Suppressor macrophage (primary cell): ENCODE measurements around the gene ACO1.

Experiments used
- DNase-seq, 4 experiments: peaks; one replicate each; pipeline ENCODE4 v3.0.0-alpha.2; 2020 to 2022

Gene ACO1

DNA sequence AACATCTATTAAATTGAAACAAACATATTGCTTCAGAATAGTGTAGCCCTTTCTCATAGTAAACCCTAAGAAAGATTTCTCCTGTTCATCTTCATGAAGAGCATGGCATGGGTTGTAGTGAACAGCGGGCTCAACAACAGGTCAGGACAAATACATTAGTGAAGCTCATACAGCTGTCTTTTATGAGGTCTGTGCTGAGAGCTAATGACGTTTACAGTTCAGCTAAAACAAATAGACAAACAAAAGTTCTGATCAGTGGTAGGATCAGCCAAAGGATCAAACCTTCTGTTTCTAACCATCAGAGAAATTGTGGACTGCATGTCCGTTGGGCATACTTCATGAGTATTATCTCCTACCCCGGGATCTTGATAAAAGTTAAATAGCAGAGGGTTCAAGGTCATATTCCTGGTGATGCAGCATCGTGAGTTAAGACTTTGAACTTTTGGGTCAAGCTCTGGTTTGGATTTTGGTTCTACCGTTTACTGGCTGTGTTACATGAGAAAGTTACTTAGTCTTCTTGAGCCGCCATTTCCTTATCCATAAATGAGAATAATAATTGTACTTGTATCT, 37.9 kb downstream of the ACO1 start:
- DNase-seq = no peak

DNA sequence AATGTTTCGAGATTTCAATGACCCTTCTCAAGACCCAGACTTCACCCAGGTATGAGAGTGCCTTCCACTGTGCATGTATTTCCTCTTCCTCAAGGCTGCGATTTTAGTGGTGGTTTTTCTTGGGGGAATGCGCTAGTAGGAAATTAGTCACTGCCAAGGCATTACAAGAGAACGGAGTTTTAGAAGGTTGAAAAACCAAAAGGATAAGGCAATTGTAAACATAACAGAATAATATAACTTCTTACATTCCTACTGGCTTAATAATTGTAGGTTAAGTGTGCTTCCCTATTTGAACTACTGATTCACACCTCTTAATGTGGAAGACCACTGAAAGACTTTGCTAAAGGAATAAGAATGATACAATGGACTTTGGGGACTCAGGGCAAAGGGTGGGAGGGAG, 38.9 kb downstream of the ACO1 start:
- no peak for DNase-seq

DNA sequence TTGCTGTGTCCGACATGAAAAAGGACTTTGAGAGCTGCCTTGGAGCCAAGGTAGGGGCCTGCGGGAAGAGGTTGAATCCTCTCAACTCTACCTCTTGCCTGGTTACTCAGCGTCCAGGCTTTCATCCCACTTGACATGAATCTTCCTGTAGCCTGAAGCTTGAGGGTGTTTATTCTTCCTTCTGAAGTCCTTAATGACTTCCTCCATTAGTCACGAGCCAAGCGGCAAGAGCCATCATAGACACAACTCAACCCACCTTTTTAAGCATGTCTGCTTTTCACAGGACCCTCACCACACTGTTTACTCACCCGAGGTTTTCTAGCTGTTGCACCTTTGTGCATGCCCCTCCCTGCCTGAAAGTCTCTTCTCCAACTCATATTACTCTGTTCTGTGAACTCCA, 40.2 kb downstream of the ACO1 start:
- no peak for DNase-seq

DNA sequence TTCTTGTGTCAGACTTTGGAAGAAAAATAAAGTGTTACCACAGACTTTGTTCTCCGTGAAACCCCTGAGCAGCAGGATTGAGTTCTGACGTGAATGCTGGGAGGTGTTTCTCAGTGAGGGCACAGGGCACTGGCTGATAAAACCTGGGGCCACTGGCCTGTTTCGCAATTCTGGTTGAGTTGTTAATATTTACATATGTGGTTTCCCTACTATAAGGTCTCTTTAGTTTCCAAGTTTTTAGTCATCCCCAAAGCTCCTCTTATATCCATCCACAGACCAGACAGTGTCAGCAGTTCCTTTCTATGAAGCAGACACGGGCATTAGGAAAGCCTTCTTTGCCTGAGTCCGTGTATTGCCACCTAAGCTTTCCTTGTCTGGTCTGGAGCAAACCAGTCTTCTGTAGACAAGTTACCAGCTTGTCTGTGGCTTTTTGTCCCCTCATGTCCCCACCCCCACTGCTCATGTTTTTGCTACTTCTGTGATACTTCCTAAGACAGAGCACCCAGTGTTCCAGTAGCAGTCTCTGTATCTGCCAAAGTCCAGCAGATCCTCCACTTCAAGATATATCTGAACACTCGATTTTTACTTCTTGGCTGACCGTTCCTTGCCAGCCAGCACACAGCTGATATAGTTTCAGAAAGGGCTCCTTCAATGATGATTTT, 42.0 kb downstream of the ACO1 start:
- DNase-seq = no peak

DNA sequence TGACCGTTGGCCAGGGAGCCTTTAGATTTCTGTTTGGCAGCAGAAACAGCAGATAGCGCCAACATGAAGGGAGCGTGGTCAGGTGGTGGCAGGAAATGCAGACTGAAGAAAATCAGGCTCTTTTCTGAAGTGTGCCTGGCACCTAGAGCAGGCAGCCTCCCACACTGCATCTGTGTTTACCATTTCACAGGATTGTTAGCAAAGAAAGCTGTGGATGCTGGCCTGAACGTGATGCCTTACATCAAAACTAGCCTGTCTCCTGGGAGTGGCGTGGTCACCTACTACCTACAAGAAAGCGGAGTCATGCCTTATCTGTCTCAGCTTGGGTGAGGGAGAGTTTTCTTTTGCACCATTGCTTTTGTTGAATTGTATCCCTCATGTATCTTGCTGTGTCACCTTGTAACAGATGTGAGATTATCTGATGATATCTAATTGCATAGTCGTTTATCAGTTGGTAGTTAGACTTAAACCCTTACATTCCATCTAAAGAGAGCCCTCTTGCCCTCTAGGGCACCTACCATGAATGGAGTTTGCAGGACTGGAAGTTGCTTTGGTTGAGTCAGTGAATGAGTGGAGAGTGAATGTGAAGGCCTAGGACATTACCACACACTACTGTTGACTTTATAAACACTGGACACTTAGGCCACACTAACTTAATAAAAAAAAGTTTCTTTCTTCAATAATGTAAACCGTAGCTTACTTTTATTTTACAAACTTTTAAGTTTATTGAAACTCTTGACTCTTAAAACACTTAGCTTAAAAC, 42.8 kb downstream of the ACO1 start:
- DNase-seq = no peak

DNA sequence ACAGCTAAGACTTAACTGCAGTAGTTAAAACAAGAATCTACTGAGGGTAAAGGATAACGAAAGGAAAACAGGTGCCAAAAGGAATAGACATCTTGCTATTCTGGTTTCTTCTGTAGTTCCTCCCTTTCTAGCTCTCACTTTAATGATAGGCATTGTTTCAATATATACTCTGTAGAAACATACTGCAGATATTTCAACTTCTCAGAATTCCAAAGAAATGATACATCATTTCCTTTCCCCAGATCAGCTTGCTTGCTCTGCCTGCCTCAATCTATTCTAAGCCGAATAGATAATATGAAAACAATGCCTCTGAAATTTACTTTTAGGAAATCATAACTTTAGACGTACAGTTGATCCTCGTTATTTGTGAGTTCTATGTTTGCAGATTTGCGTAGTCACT, 46.3 kb downstream of the ACO1 start:
- no peak for DNase-seq

GRCh38 chr9:32431196-32431595, 46.8 kb downstream of the ACO1 start:
- DNase-seq = no peak

- DNase-seq = peak; percentile 41 to 72 (median 58)
These were observed 47.6 kb downstream of the ACO1 start for GRCh38 chr9:32431940-32432555.

GRCh38 chr9:32434892-32435291, 50.4 kb downstream of the ACO1 start:
- peak in 1 of 4 experiments; percentile 12 for DNase-seq

DNA sequence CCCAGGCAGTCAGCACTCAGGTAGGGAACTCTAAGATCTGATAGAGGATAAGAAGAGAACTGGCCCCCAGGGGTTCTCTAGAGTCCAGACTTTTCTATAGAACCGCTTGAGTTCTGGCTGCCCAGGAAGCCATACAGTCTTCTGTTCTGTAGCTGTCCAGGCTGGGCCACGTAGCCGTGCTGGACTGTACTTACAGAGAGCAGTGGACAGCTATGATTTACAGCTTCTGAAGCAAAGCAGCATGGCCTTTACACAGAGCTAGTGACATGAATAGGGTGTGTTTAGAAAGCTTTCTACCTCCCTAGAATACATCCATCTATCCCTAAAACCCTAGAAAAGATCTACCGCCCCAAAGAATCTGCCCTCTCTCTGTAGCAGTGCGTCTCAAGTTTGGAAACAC, 57.2 kb downstream of the ACO1 start:
- DNase-seq = no peak

DNA sequence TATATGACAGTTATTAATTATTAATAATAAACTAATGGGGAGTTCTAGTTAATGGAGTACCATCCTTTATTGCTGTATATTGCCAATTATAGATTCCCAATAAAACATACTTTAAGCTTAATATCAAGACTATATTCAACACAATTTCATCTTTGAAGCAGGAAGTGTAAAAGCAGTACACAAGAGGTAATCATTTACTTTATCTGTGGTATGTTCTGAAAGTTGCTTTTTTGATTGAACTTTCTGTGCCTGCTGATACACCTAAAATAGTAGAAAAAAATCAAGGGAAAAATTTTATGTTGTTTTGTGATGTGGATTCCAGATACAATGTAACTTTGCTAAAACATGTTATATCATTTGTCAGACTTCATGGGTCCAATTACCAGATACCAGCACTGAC, 58.0 kb downstream of the ACO1 start:
- DNase-seq = no peak

DNA sequence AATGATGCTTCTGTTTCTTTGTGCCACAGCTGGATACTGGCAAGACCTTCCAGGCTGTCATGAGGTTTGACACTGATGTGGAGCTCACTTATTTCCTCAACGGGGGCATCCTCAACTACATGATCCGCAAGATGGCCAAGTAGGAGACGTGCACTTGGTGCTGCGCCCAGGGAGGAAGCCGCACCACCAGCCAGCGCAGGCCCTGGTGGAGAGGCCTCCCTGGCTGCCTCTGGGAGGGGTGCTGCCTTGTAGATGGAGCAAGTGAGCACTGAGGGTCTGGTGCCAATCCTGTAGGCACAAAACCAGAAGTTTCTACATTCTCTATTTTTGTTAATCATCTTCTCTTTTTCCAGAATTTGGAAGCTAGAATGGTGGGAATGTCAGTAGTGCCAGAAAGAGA, 65.5 kb downstream of the ACO1 start:
- DNase-seq = no peak

DNA sequence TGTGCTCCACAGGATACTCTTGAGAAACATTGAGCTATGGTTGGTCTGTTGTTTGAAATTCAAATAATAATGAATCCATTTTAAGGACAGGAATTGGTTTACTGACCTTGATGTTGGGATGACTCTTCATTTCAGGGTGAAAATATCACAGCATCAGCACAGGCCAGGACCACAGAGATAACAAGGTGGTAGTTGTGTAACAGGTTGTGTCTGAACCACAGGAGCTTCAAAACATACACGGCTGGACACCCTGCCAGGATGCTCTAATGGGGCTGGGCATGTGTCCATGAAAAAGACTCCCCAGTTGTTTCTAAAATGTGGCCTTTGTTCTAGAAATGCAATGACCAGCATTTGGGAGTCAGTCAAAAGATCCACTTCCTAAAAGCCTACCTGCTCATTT, 69.8 kb downstream of the ACO1 start:
- DNase-seq = no peak

DNA sequence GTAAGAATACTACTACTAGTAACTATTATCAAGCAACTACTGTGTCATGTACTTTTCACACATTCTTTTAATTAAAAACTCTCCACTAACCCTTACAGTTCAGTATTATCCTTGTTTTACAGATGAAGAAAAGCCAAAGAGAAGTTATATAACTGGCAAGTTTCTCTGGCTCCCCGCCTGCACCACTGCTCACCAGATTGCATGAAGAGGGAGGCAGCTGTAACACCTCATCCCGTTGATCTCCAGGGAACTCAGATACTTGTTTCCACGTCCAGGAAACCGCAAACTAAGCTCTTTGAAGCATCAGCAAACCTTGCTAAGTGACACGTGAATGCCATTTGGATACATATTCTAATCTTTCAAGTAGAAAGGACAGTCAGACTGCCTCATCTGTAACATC, 71.3 kb downstream of the ACO1 start:
- no peak for DNase-seq

DNA sequence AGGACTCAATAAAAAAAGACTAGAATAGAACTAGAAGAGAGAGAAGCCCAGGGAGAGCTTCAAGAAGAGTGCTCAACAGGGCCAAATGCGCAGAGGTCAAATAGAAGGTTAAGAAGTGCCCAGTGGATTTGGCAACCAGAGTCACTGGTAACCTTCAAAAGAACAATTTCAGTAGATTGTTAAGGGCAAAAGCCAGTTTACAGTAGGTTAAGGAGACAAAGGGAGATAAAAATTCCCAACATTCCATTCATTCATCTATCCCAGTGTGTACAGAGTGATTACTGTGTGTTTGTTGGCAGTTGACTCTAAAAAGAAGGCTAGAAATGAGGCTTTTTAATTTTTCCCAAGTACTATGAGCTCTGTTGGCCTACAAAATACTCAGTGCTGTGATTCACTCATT, 72.1 kb downstream of the ACO1 start:
- no peak for DNase-seq

DNA sequence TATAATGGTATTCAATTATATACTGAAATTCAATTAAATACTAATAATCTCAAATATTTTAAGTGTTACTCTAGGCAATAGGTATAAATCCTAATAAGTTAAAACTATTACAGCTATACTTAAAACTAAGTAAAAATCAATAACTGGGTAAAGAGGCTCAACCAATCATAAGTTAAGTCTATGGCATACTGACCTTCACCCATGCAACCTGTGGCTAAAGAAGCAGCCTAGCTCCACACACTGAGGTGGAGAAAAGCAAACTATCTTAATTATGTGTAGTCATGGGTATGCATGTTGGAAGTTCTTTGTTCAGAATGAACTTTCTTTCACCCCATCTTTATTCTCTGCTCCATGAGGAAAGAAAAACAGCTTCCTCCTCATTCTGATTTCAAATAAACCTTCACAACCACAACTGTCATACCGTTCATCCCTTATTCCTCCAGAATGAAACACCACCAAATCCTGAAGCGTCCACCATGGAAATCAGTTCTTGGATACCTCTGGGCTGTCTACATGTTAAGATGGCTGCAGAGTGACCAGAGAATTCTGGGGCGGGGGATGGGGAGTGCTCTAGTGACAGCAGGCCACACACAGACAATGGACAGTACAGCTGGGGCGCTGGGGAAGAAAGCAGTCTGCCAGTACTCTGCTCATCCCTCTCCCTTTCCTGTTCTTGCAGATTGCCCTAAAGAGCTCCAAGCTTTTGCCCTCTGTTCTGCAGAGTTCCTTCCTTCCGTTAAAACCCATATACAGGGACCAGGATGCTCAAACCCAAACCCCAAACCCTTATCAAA, 79.3 kb downstream of the ACO1 start:
- DNase-seq = no peak

GRCh38 chr9:32468740-32469139, 84.3 kb downstream of the ACO1 start:
- DNase-seq = no peak

DNA sequence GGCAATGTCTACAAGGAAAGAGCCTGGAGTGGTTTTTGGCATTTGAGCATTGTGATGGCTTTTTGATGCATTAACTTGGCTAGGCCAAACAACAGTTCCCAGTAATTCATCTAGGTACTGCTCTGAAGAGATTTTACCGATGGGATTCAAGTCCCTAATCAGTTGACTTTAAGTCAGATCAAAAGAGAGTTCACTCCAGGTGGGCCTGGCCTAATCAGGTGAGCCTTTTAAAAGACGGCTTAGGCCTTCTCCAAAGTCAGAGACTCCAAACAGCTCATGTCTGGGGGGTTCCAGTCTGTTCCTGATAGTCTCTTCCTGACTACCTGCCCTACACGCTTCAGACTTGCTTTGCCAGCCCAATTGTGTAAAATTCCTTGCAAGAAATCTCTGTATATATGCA, 87.9 kb downstream of the ACO1 start:
- DNase-seq = no peak

DNA sequence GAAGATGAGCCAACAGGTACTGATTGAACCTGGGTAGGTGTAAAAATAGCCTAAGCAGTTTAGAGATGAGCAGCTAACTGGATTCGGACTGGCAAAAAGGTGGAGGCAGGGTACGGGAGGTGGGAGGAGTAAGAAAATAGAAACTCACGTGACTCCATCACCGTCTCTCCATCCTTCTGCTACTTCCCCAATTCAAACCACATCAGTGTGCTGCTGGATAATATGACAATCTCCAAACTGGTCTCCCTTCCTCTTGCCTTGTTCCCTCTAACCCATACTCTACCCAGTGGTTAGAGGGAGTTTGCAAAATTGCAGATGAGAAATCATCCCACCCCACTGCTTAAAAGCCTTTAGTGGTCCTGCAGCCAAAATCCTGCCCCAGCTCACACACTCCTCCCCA, 98.9 kb downstream of the ACO1 start:
- DNase-seq = peak in 2 of 4 experiments; percentile 1 to 8

DNA sequence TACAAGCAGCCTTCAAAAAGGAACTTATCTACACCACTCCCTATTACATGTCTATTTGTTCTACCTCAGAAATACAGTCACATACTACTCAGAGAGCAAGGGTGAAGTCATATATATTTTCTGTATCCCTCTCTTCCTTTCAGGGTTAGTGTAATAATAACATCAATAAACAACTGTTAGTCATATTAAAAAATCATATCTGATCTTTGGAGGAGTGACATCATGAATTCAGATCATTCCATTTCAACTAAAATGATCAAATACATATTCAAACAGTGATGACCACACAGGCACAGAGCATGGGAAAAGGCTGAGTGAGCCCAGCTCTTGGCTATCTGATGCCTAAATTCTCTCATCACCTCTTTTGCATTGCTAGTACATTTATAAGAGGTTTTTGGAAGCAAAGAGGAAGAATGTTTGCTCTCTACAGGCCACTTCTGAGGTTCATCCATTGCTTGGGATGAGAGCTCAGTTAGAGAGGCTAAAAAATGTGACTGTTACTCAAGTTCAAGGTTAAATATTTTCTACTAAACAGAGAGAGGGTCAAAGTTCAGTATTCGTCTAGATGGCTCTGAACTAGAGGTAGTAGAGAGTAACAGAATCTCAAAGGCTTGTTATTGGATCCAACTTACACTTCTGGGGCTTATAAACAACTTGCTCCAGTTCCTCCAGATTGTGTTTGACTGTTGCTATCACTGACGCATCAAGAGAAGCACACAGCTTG, 102.6 kb downstream of the ACO1 start:
- no peak for DNase-seq

GRCh38 chr9:32487981-32488380, 103.5 kb downstream of the ACO1 start:
- DNase-seq = no peak

- no peak for DNase-seq
These were observed 106.2 kb downstream of the ACO1 start for GRCh38 chr9:32490601-32491000.
